D721Med (cell line): ENCODE measurements around the gene FOXO1.

Source experiments
- DNase-seq: peaks from one replicate; pipeline ENCODE4 v3.0.0; 2011; ENCODE audit warnings: low spot score; ENCODE audit not compliant: insufficient read length
- FAIRE-seq: peaks from 2 replicates; lab custom pipeline; 2011; peaks lifted over from hg19 to GRCh38; lab: Jason Lieb, UNC
- CTCF ChIP-seq: IDR thresholded peaks from 2 replicates; pipeline ENCODE4 v1.5.1; 2012; ENCODE audit warnings: mild to moderate bottlenecking, control low read depth; ENCODE audit not compliant: insufficient read depth; ENCODE audit errors: missing control alignments

FOXO1 gene

GRCh38 chr13:40558656-40559055 is 107.8 kb downstream of the FOXO1 start:
- TF ChIP-seq CTCF: no peak
- no peak for DNase-seq
- FAIRE-seq: no peak

DNA sequence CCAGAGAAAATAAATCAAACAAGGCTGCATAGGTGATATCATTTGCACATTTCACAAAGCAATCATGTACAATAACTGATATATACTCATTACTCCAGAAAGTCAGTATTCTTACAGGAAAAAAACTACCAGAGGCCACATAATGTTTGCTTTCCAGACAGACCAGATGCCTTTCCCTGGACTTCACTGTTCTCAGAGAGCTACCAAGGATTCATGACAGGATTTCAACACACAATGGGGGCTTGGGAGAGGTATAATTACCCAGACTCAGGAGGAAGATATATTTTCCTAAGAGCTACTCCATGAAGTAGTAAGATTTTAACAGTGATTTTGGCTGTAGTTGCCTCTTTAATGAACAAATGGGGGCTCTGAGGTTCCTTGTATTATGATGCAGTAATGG is 110.0 kb downstream of the FOXO1 start:
- FAIRE-seq (no peak), DNase-seq (no peak)
- TF ChIP-seq CTCF: no peak

DNA sequence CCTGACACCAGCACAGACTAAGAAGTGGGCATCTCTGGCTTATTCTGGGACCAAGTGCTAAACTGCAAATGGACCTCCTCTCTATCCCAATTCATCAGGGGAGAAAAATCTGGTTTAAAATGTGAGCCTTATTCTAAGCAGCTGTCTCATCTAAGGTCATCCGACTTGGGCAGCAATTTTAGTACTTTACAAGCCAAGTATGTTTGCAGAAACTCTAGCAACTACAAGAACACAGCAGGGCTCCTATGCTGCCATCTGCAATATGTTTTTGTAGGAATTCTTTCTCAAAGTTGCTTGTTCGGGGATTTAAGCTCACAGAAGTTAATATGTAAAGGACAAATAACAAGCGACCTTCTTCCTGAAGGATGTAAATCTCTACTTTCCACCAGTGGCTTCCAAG is 113.1 kb downstream of the FOXO1 start:
- FAIRE-seq (no peak), DNase-seq (no peak)
- TF ChIP-seq CTCF: no peak

GRCh38 chr13:40552895-40553294 is 113.5 kb downstream of the FOXO1 start:
- no peak for DNase-seq
- no peak for TF ChIP-seq CTCF
- FAIRE-seq: no peak

DNA sequence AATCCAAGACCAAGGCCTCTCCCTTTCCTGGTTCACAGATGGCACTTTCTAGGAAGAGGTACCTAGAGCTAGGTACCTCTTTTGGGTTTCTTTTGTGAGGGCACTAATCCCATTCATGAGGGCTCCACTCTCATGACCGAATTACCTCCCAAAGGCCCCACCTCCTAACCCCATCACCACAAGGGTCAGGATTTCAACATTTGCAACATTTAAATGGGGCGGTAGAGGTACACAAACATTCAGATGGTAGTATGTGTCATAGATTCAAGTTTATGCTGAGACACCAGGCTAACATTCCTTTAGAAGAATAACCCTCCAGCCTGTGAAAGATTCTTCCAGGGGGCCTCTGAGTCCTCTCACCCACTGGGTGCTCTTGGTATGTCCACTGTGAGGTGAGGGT is 116.3 kb downstream of the FOXO1 start:
- DNase-seq (no peak), FAIRE-seq (no peak)
- no peak for TF ChIP-seq CTCF

- DNase-seq (no peak), FAIRE-seq (no peak)
These were observed 116.8 kb downstream of the FOXO1 start for GRCh38 chr13:40549500-40550094.

More at GRCh38 chr13:40549500-40550094, 116.8 kb downstream of the FOXO1 start:
- no peak for TF ChIP-seq CTCF
